HEK293 (cell line): ENCODE measurements around the gene CCDC7.

Experiments used
- CTCF ChIA-PET: fragments of 350-600 bp; formaldehyde crosslinking; extraction: SDS; loops from one replicate; lab custom pipeline; 2021; ENCODE audit warnings: antibody characterized with exemption; lab: Yijun Ruan, JAX
- POLR2A ChIA-PET: fragments of 300-600 bp; formaldehyde crosslinking; extraction: SDS; loops from one replicate; lab custom pipeline; 2020; ENCODE audit warnings: antibody characterized with exemption, inconsistent platforms; lab: Yijun Ruan, JAX
- H3K27ac ChIP-seq: fragments of 200-500 bp; sonication (Bioruptor generic); 2 replicates; pipeline ENCODE4 v1.5.1; 2014; ENCODE audit warnings: low read depth, low read length, control low read depth, inconsistent platforms; ENCODE audit errors: extremely low read depth
- H3K36me3 ChIP-seq, 2 experiments: fragments of 200-500 bp in 1 of 2; sonication (Bioruptor generic) in 1 of 2; 1 replicate in 1 of 2; 2 replicates in 1 of 2; pipeline ENCODE4 v1.5.1; 2014 to 2017; ENCODE audit warnings: inconsistent platforms in 2 of 2, low read length in 2 of 2; ENCODE audit not compliant: control insufficient read depth in 2 of 2, insufficient read depth in 1 of 2
- H3K4me1 ChIP-seq: fragments of 200-500 bp; sonication (Bioruptor generic); 2 replicates; pipeline ENCODE4 v1.5.1; 2014; ENCODE audit warnings: mild to moderate bottlenecking, low read length, inconsistent platforms; ENCODE audit not compliant: control insufficient read depth, insufficient read depth
- H3K4me3 ChIP-seq: 2 replicates; pipeline ENCODE4 v1.5.1; 2011; ENCODE audit warnings: low read depth, mild to moderate bottlenecking, control low read depth, low read length, moderate library complexity
- H3K9me3 ChIP-seq: fragments of 200-500 bp; sonication (Bioruptor generic); 2 replicates; pipeline ENCODE4 v1.5.1; 2014; ENCODE audit warnings: low read depth, low read length, inconsistent platforms; ENCODE audit not compliant: control insufficient read depth, insufficient read depth
- GFI1B ChIP-seq: fragments of 450-650 bp; formaldehyde crosslinking; IDR thresholded peaks from 2 replicates; pipeline ENCODE4 v1.5.1; 2016; ENCODE audit warnings: missing biosample characterization, missing genetic modification characterization
- GLI4 ChIP-seq: fragments of 450-650 bp; formaldehyde crosslinking; IDR thresholded peaks from 2 replicates; pipeline ENCODE4 v1.5.1; 2016; ENCODE audit warnings: missing biosample characterization, missing genetic modification characterization
- GLIS1 ChIP-seq: fragments of 450-650 bp; formaldehyde crosslinking; IDR thresholded peaks from 2 replicates; pipeline ENCODE4 v1.5.1; 2016; ENCODE audit warnings: missing biosample characterization, missing genetic modification characterization
- REST ChIP-seq: fragments of 450-650 bp; formaldehyde crosslinking; IDR thresholded peaks from 2 replicates; pipeline ENCODE4 v1.5.1; 2016; ENCODE audit warnings: missing biosample characterization, missing genetic modification characterization
- ZBTB11 ChIP-seq: fragments of 450-650 bp; formaldehyde crosslinking; conservative IDR thresholded peaks from 2 replicates; pipeline ENCODE4 v1.5.1; 2016; ENCODE audit warnings: low read depth, missing biosample characterization, missing genetic modification characterization
- ZFP41 ChIP-seq: fragments of 450-650 bp; formaldehyde crosslinking; IDR thresholded peaks from 2 replicates; pipeline ENCODE4 v1.5.1; 2016; ENCODE audit warnings: missing biosample characterization, missing genetic modification characterization, borderline replicate concordance
- ZNF148 ChIP-seq: fragments of 450-650 bp; formaldehyde crosslinking; IDR thresholded peaks from 2 replicates; pipeline ENCODE4 v1.5.0; 2017; ENCODE audit warnings: missing biosample characterization, missing genetic modification characterization, borderline replicate concordance
- ZNF184 ChIP-seq: fragments of 450-650 bp; IDR thresholded peaks from 2 replicates; pipeline ENCODE4 v1.5.1; 2018; ENCODE audit warnings: missing biosample characterization, mild to moderate bottlenecking, missing genetic modification characterization
- ZNF24 ChIP-seq: fragments of 450-650 bp; formaldehyde crosslinking; IDR thresholded peaks from 2 replicates; pipeline ENCODE4 v1.5.1; 2016; ENCODE audit warnings: missing biosample characterization, missing genetic modification characterization
- ZNF274 ChIP-seq, 2 experiments: fragments of 200-500 bp in 1 of 2; fragments of 450-650 bp in 1 of 2; sonication (Bioruptor generic) in 1 of 2; formaldehyde crosslinking in 1 of 2; IDR thresholded peaks; 2 replicates each; pipeline versions ENCODE4 v1.5.1 to v1.6.1; 2014 to 2016; ENCODE audit warnings: borderline replicate concordance in 1 of 2, inconsistent platforms in 1 of 2, low read length in 1 of 2, missing biosample characterization in 1 of 2, missing genetic modification characterization in 1 of 2
- ZNF302 ChIP-seq: fragments of 450-650 bp; formaldehyde crosslinking; IDR thresholded peaks from 2 replicates; pipeline ENCODE4 v1.5.1; 2016; ENCODE audit warnings: missing biosample characterization, missing genetic modification characterization, low read depth
- ZNF362 ChIP-seq: fragments of 450-650 bp; formaldehyde crosslinking; IDR thresholded peaks from 2 replicates; pipeline ENCODE4 v1.5.1; 2016; ENCODE audit warnings: missing biosample characterization, missing genetic modification characterization
- ZNF394 ChIP-seq: fragments of 450-650 bp; formaldehyde crosslinking; IDR thresholded peaks from 2 replicates; pipeline ENCODE4 v1.5.1; 2016; ENCODE audit warnings: missing biosample characterization, missing genetic modification characterization, mild to moderate bottlenecking, moderate library complexity, borderline replicate concordance
- ZNF518A ChIP-seq: fragments of 450-650 bp; formaldehyde crosslinking; conservative IDR thresholded peaks from 2 replicates; pipeline ENCODE4 v1.5.1; 2016; ENCODE audit warnings: low read depth, missing biosample characterization, missing genetic modification characterization
- ZNF585B ChIP-seq: fragments of 450-650 bp; formaldehyde crosslinking; IDR thresholded peaks from 2 replicates; pipeline ENCODE4 v1.5.1; 2016; ENCODE audit warnings: missing biosample characterization, missing genetic modification characterization
- ZNF792 ChIP-seq: fragments of 450-650 bp; formaldehyde crosslinking; IDR thresholded peaks from 2 replicates; pipeline ENCODE4 v1.5.1; 2016; ENCODE audit warnings: missing biosample characterization, missing genetic modification characterization
- ZNF843 ChIP-seq: fragments of 450-650 bp; formaldehyde crosslinking; IDR thresholded peaks from 2 replicates; pipeline ENCODE4 v1.5.1; 2016; ENCODE audit warnings: missing biosample characterization, missing genetic modification characterization

Gene CCDC7

GRCh38 chr10:32408690-32409089 is 37.2 kb upstream of the CCDC7 start (continued):
- TF ChIP-seq REST (no peak), ZNF148 (tag by site-specific recombination) (no peak)

- no peaks in the 10 kb centered on the region; the same call in 1 of the 2 replicates for H3K4me1 ChIP-seq
- H3K9me3 ChIP-seq, result no peaks in the 10 kb centered on the region
- H3K36me3 ChIP-seq, result no peaks in the 10 kb centered on the region
- no peak for TF ChIP-seq GLI4
- no peak for TF ChIP-seq ZNF792 (tag by site-specific recombination)
- no peak for TF ChIP-seq ZNF518A (tag by site-specific recombination)
- TF ChIP-seq ZNF24, result no peak
- no peak for TF ChIP-seq ZNF362
- no peak for TF ChIP-seq ZNF843 (tag by site-specific recombination)
- TF ChIP-seq ZBTB11 (tag by site-specific recombination), result no peak
- TF ChIP-seq ZNF394 (tag by site-specific recombination), result no peak
- TF ChIP-seq GFI1B (tag by site-specific recombination), result no peak
- no peak for TF ChIP-seq GLIS1
- no peak for TF ChIP-seq ZFP41 (tag by site-specific recombination)
- no peak for TF ChIP-seq ZNF274 (IDR thresholded peaks at IDR 0.05; ENCODE audit: low read length)
- TF ChIP-seq ZNF274 (tag by site-specific recombination; IDR thresholded peaks at IDR 0.05; ENCODE audit: borderline replicate concordance), result no peak
- TF ChIP-seq ZNF302, result no peak
- TF ChIP-seq ZNF184 (tag by site-specific recombination), result no peak
- TF ChIP-seq ZNF585B (tag by site-specific recombination), result no peak
- H3K27ac ChIP-seq, result no peak overlapping the region
- ChIA-PET CTCF (no interaction called here), POLR2A (no interaction called here)
- H3K4me3 ChIP-seq, result no peak overlapping the region
These were observed 36.2 kb upstream of the CCDC7 start for GRCh38 chr10:32409741-32410140.
